Stomach smooth muscle (tissue), 2 donors: Measurements from ENCODE around the gene OR4B1.

Experiments used
- H3K27ac ChIP-seq: one replicate; pipeline ENCODE4 v1.7.0; 2013; ENCODE audit warnings: mild to moderate bottlenecking, low read length, inconsistent platforms
- H3K27me3 ChIP-seq, 2 donors: one replicate each; pipeline ENCODE4 v1.7.0; 2013; ENCODE audit warnings: low read length in 2 of 2; ENCODE audit not compliant: insufficient read depth in 2 of 2, control insufficient read depth in 1 of 2
- H3K36me3 ChIP-seq, 2 donors: one replicate each; pipeline ENCODE4 v1.7.0; 2013; ENCODE audit warnings: low read length in 2 of 2; ENCODE audit not compliant: control insufficient read depth in 2 of 2, insufficient read depth in 2 of 2
- H3K4me1 ChIP-seq: one replicate; pipeline ENCODE4 v1.7.0; 2013; ENCODE audit warnings: low read length; ENCODE audit not compliant: control insufficient read depth, insufficient read depth
- H3K4me3 ChIP-seq, 2 donors: one replicate each; pipeline ENCODE4 v1.7.0; 2013; ENCODE audit warnings: low read length in 2 of 2
- H3K9ac ChIP-seq, 2 donors: one replicate each; pipeline ENCODE4 v1.7.0; 2013; ENCODE audit warnings: low read length in 2 of 2, mild to moderate bottlenecking in 1 of 2
- H3K9me3 ChIP-seq, 2 donors: one replicate each; pipeline ENCODE4 v1.7.0; 2013; ENCODE audit warnings: low read length in 2 of 2; ENCODE audit not compliant: control insufficient read depth in 2 of 2
- donor health status: healthy.
- donor health status: Pancreatic carcinoma.

The OR4B1 gene

DNA sequence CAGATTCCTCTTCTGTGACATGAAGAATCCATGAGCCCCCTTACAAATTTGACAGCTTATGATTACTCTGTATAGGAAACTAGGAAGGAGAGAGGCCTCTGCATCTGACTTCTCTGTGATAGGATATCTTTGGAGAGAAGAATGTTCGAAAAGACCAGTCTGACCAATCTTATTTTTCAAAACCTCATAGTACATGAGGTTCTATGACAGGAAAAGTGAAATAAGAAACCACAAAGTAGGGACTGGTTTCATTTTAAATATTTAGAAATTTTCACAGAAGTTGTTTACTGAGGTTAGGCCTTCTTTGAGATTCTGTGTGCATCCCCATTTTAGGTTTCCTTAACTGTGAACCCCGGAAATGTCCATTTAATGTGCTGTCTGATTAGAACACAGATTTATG, 45.0 kb downstream of the OR4B1 start:
- H3K27me3 ChIP-seq = no peaks in the 10 kb centered on the region
- no peaks in the 10 kb centered on the region for H3K9me3 ChIP-seq
- no peak overlapping the region for H3K4me3 ChIP-seq
- no peaks in the 10 kb centered on the region for H3K36me3 ChIP-seq
- H3K27ac ChIP-seq = no peak overlapping the region
- no peaks in the 10 kb centered on the region for H3K4me1 ChIP-seq
- H3K9ac ChIP-seq = no peak overlapping the region

DNA sequence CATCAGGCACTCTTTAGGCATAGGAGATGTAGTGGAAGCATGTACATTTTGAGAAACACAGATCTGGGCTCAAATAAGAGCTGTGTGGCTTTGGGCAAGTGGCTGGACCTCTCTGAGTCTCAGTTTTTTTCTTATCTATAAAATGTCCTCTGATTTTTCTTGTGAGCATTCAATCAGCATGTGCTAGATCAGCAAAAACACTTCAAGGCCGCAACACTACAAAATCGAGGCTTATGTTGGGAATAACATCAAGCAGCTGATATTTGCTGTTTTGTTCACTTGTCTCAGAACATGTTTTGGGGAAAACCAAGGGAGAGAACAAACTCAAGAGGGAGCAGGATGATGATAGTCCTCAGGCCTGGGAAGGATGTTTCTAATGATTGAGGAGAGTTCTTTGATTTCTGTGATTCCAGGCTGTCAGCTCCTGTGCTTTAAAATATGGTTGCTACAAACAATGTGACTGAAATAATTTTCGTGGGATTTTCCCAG, 46.9 kb downstream of the OR4B1 start, which contains the start of gene OR4X1:
OR4X1 (plus strand) TSS at position 439 of the 489 bp plus-strand sequence; CDS start at position 439, 0 bp downstream.
- Histone ChIP-seq H3K9ac (no peak within 1 kb of the TSS), H3K4me3 (no peak within 1 kb of the TSS), H3K4me1 (no peaks in the 10 kb centered on the region), H3K27ac (no peak within 1 kb of the TSS), H3K9me3 (no peaks in the 10 kb centered on the region), H3K36me3 (no peaks in the 10 kb centered on the region), H3K27me3 (no peaks in the 10 kb centered on the region)
